Measurements from ENCODE around the gene CNNM1. TPM values are rescaled to one million over a fixed set of nuclear protein-coding genes. Genes with fewer than 3 reads are reported as not detected.

Gene CNNM1
- total and polyA plus RNA-seq, 2 donors (not counting 3 experiments of a cell fraction or from before 2014, with no cell fraction given), result not detected

DNA sequence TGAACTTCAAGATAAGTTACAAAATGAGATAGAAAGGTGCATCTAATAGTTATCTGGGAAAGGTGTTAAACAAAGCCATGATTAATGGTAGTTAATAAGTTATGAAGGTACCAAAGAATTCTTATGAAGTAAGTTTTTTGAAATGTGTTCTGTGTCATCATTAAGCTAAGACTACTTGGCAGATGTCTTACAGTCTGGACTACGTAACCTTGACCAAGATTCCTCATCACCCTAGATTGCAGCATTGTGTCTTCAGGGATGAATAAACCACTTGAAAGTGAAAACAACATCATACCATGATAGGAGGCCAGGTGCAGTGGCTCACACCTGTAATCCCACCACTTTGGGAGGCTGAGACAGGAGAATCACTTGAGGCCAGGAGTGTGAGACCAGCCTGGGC is 53.0 kb downstream of the CNNM1 start:
- no peak for TF ChIP-seq EZH2 (IDR thresholded peaks at IDR 0.05; ENCODE audit: borderline replicate concordance, low read depth, low read length, severe bottlenecking)
- TF ChIP-seq MYC (IDR thresholded peaks at IDR 0.05; ENCODE audit: low read depth, low read length), result no peak
- TF ChIP-seq POLR2A (IDR thresholded peaks at IDR 0.05; ENCODE audit: low read depth, low read length), result no peak
- TF ChIP-seq GATA2 (IDR thresholded peaks at IDR 0.05; ENCODE audit: insufficient read depth, insufficient read length, low read depth, low read length), result no peak
- Histone ChIP-seq H3K36me3 (ENCODE audit: control insufficient read depth in 2 of 2, extremely low read depth in 1 of 2, insufficient read depth in 2 of 2, low read length in 2 of 2) (no peaks in the 10 kb centered on the region), H3K4me1 (ENCODE audit: control insufficient read depth, extremely low read depth, insufficient read depth, low read length) (no peaks in the 10 kb centered on the region), H3K9ac (replicated peaks; ENCODE audit: extremely low read depth, insufficient read depth, low read length) (no peak overlapping the region), H3K9me1 (replicated peaks; ENCODE audit: control insufficient read depth, extremely low read depth, insufficient read depth, low read length) (no peaks in the 10 kb centered on the region), H3K9me3 (replicated peaks; ENCODE audit: control insufficient read depth, insufficient read depth, low read length) (no peaks in the 10 kb centered on the region), H3K79me2 (ENCODE audit: control insufficient read depth, insufficient read depth, low read length) (no peaks in the 10 kb centered on the region), H3K27ac (ENCODE audit: insufficient read depth, low read depth, low read length) (no peak overlapping the region), H3K4me3 (replicated peaks in 1 of 3; ENCODE audit: insufficient read depth in 1 of 3, low read depth in 1 of 3, low read length in 3 of 3) (no peak overlapping the region), H3K4me2 (ENCODE audit: insufficient read depth, low read length) (no peak overlapping the region), H4K20me1 (replicated peaks; ENCODE audit: control insufficient read depth, extremely low read depth, insufficient read depth, low read length) (no peaks in the 10 kb centered on the region), H2AFZ (ENCODE audit: low read depth, low read length) (no peak overlapping the region), H3K27me3 (ENCODE audit: control insufficient read depth in 2 of 2, insufficient read depth in 2 of 2, low read length in 2 of 2) (peaks cover 17 to 27% of the 10 kb centered on the region in 2 experiments)
- dilution Hi-C loops (cut with MboI; ENCODE audit: extremely low pct_ligation_motif_present, low sequenced_read_pairs), result no loop called here
- DNase-seq (ENCODE audit: low read depth, low spot score), result no peak
- BruUV-seq (replicated peaks), result no TSS peak
- CTCF ChIA-PET, result interaction anchor here (1.4 to 1.5 kb wide), 2 partner anchors 10 to 51 kb away, joined by 3 to 7 read pairs; no protein-coding TSS in a partner anchor
- intact Hi-C loops (cut with micrococcal nuclease), result no loop called here
- POLR2A ChIA-PET, result no interaction called here
- no peak for FAIRE-seq

- Histone ChIP-seq H3K4me2 (ENCODE audit: insufficient read depth, low read length) (no peak overlapping the region), H2AFZ (ENCODE audit: low read depth, low read length) (no peak overlapping the region), H3K27me3 (ENCODE audit: control insufficient read depth in 2 of 2, insufficient read depth in 2 of 2, low read length in 2 of 2) (peaks cover 18 to 27% of the 10 kb centered on the region in 2 experiments), H3K9me3 (replicated peaks; ENCODE audit: control insufficient read depth, insufficient read depth, low read length) (no peaks in the 10 kb centered on the region), H4K20me1 (replicated peaks; ENCODE audit: control insufficient read depth, extremely low read depth, insufficient read depth, low read length) (no peaks in the 10 kb centered on the region), H3K4me3 (replicated peaks in 1 of 3; ENCODE audit: insufficient read depth in 1 of 3, low read depth in 1 of 3, low read length in 3 of 3) (no peak overlapping the region), H3K9me1 (replicated peaks; ENCODE audit: control insufficient read depth, extremely low read depth, insufficient read depth, low read length) (no peaks in the 10 kb centered on the region), H3K4me1 (ENCODE audit: control insufficient read depth, extremely low read depth, insufficient read depth, low read length) (peaks cover 6% of the 10 kb centered on the region), H3K9ac (replicated peaks; ENCODE audit: extremely low read depth, insufficient read depth, low read length) (no peak overlapping the region), H3K27ac (ENCODE audit: insufficient read depth, low read depth, low read length) (no peak overlapping the region), H3K79me2 (ENCODE audit: control insufficient read depth, insufficient read depth, low read length) (no peaks in the 10 kb centered on the region), H3K36me3 (ENCODE audit: control insufficient read depth in 2 of 2, extremely low read depth in 1 of 2, insufficient read depth in 2 of 2, low read length in 2 of 2) (no peaks in the 10 kb centered on the region)
- FAIRE-seq (no peak), DNase-seq (ENCODE audit: low read depth, low spot score) (no peak)
- ChIA-PET CTCF (interaction anchor here (1.6 to 2.7 kb wide), 2 partner anchors 47 to 49 kb away, joined by 6 to 7 read pairs; no protein-coding TSS in a partner anchor), POLR2A (no interaction called here)
- BruUV-seq (replicated peaks), result no TSS peak
- no peak for TF ChIP-seq GATA2 (IDR thresholded peaks at IDR 0.05; ENCODE audit: insufficient read depth, insufficient read length, low read depth, low read length)
- intact Hi-C loops (cut with micrococcal nuclease), result no loop called here
- dilution Hi-C loops (cut with MboI; ENCODE audit: extremely low pct_ligation_motif_present, low sequenced_read_pairs), result no loop called here
Observed at GRCh38 chr10:99387071-99387470, 57.9 kb downstream of the CNNM1 start.

Data from endothelial cell of umbilical vein (primary cell).